ENCODE results near the gene TNFRSF1A.

GRCh38 chr12:6330192-6330591, 11.7 kb downstream of the TNFRSF1A start:
- TF ChIP-seq POLR2A (IDR thresholded peaks at IDR 0.05) (no peak), CTCF (IDR thresholded peaks at IDR 0.05) (no peak)
